Peyer's patch (tissue), 4 donors: ENCODE data around the gene TLR4.

ENCODE experiments used
- CTCF ChIP-seq, 6 experiments: fragments of 450-650 bp in 4 of 6; fragments of 200-600 bp in 2 of 6; sonication (generic) in 1 of 6; IDR thresholded peaks; one replicate each; pipeline ENCODE4 v1.5.1; 2017 to 2019; ENCODE audit warnings: antibody characterized with exemption in 6 of 6, mild to moderate bottlenecking in 3 of 6, moderate library complexity in 1 of 6
- POLR2A ChIP-seq, 2 donors: fragments of 450-650 bp; IDR thresholded peaks; one replicate each; pipeline ENCODE4 v1.5.1; 2017; ENCODE audit warnings: antibody characterized with exemption in 2 of 2, mild to moderate bottlenecking in 2 of 2, moderate library complexity in 2 of 2

- TF ChIP-seq POLR2A (IDR thresholded peaks at IDR 0.05) (no peak), CTCF (IDR thresholded peaks at IDR 0.05) (no peak)
Measured at GRCh38 chr9:117664419-117664818, 39.8 kb upstream of the TLR4 start.
